ENCODE measurements around the gene BCL11A. TPM values are rescaled to one million over a fixed set of nuclear protein-coding genes. Genes with fewer than 3 reads are reported as not detected.

The BCL11A gene
- polyA plus RNA-seq, 1 donor (not counting 4 experiments of a cell fraction or from before 2014, with no cell fraction given): 5.0 TPM

DNA sequence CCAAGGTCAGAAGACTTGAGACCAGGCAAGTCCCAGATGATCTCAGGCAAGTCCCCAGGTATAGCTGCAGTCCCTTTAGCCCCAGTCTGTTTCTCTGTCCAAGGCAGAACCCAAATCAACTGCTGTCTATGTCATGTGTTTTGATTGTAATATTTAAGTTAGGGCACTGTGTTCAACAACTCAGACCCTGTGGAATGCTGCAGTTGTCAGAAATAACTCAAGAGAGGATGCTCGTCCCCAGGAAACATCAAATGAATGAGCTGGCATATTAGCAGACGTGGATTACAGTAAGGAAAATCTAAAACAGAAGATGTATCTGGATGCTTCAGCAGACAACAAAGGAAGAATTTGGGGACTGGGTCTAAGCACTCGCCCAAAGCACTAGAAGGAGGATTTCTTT lies 70.1 kb downstream of the BCL11A start:
- Histone ChIP-seq H3K79me2 (ENCODE audit: control insufficient read depth, insufficient read depth, low read length) (no peaks in the 10 kb centered on the region), H3K4me3 (ENCODE audit: control insufficient read depth in 2 of 3, extremely low read depth in 1 of 3, insufficient read depth in 2 of 3, low read depth in 1 of 3, low read length in 3 of 3) (no peak overlapping the region), H3K4me1 (ENCODE audit: control insufficient read depth, extremely low read depth, insufficient read depth, low read length) (peaks cover 49% of the 10 kb centered on the region), H2AFZ (ENCODE audit: control insufficient read depth, low read length) (no peak overlapping the region), H3K9ac (ENCODE audit: control insufficient read depth, extremely low read depth, insufficient read depth, low read length) (no peak overlapping the region), H3K27ac (ENCODE audit: control insufficient read depth, insufficient read depth, low read length) (no peak overlapping the region), H3K9me1 (ENCODE audit: control insufficient read depth, extremely low read depth, insufficient read depth, low read length) (no peaks in the 10 kb centered on the region), H3K36me3 (ENCODE audit: control insufficient read depth in 2 of 2, extremely low read depth in 1 of 2, insufficient read depth in 2 of 2, low read length in 2 of 2) (peaks cover 0 to 1% of the 10 kb centered on the region in 2 experiments), H3K9me3 (ENCODE audit: control insufficient read depth, low read depth, low read length) (no peaks in the 10 kb centered on the region), H3K4me2 (ENCODE audit: control insufficient read depth, extremely low read depth, insufficient read depth, low read depth, low read length) (no peak overlapping the region), H4K20me1 (ENCODE audit: control insufficient read depth, extremely low read depth, insufficient read depth, low read length) (no peaks in the 10 kb centered on the region), H3K27me3 (ENCODE audit: control insufficient read depth, extremely low read depth, insufficient read depth, low read length) (no peaks in the 10 kb centered on the region)
- FAIRE-seq: no peak
- dilution Hi-C loops (cut with MboI; ENCODE audit: extremely low pct_ligation_motif_present, low sequenced_read_pairs): no loop called here
- TF ChIP-seq CTCF (optimal IDR thresholded peaks at IDR 0.05 in 1 of 3, IDR thresholded peaks at IDR 0.05 in 1 of 3, conservative IDR thresholded peaks at IDR 0.05 in 1 of 3; ENCODE audit: extremely low read depth in 1 of 3, insufficient read depth in 2 of 3, low read length in 3 of 3): no peak
- TF ChIP-seq EZH2 (IDR thresholded peaks at IDR 0.05; ENCODE audit: low read length): no peak
- no peak for DNase-seq (ENCODE audit: low read depth, low spot score)

- Histone ChIP-seq H3K4me2 (ENCODE audit: control insufficient read depth, extremely low read depth, insufficient read depth, low read depth, low read length) (peak overlapping the region; percentile 54), H4K20me1 (ENCODE audit: control insufficient read depth, extremely low read depth, insufficient read depth, low read length) (no peaks in the 10 kb centered on the region), H3K9ac (ENCODE audit: control insufficient read depth, extremely low read depth, insufficient read depth, low read length) (no peak overlapping the region), H3K9me1 (ENCODE audit: control insufficient read depth, extremely low read depth, insufficient read depth, low read length) (no peaks in the 10 kb centered on the region), H3K27ac (ENCODE audit: control insufficient read depth, insufficient read depth, low read length) (no peak overlapping the region), H3K4me1 (ENCODE audit: control insufficient read depth, extremely low read depth, insufficient read depth, low read length) (peaks cover 50% of the 10 kb centered on the region), H3K36me3 (ENCODE audit: control insufficient read depth in 2 of 2, extremely low read depth in 1 of 2, insufficient read depth in 2 of 2, low read length in 2 of 2) (peaks cover 0 to 1% of the 10 kb centered on the region in 2 experiments), H3K9me3 (ENCODE audit: control insufficient read depth, low read depth, low read length) (no peaks in the 10 kb centered on the region), H3K4me3 (ENCODE audit: control insufficient read depth in 2 of 3, extremely low read depth in 1 of 3, insufficient read depth in 2 of 3, low read depth in 1 of 3, low read length in 3 of 3) (peak overlapping the region in 1 of 3 experiments; percentile 3), H3K79me2 (ENCODE audit: control insufficient read depth, insufficient read depth, low read length) (no peaks in the 10 kb centered on the region), H3K27me3 (ENCODE audit: control insufficient read depth, extremely low read depth, insufficient read depth, low read length) (no peaks in the 10 kb centered on the region), H2AFZ (ENCODE audit: control insufficient read depth, low read length) (peak overlapping the region; percentile 40)
- DNase-seq (ENCODE audit: low read depth, low spot score): no peak
- dilution Hi-C loops (cut with MboI; ENCODE audit: extremely low pct_ligation_motif_present, low sequenced_read_pairs): no loop called here
- TF ChIP-seq CTCF (optimal IDR thresholded peaks at IDR 0.05 in 1 of 3, IDR thresholded peaks at IDR 0.05 in 1 of 3, conservative IDR thresholded peaks at IDR 0.05 in 1 of 3; ENCODE audit: extremely low read depth in 1 of 3, insufficient read depth in 2 of 3, low read length in 3 of 3): no peak
- TF ChIP-seq EZH2 (IDR thresholded peaks at IDR 0.05; ENCODE audit: low read length): no peak
- FAIRE-seq: peak; percentile 9
These were observed 71.2 kb downstream of the BCL11A start for GRCh38 chr2:60482222-60482621.

All from keratinocyte (primary cell).